ENCODE measurements around the gene TTC7B.

TTC7B gene

GRCh38 chr14:90649557-90650135 is 166.6 kb downstream of the TTC7B start:
- no peak for DNase-seq

- no peak for DNase-seq
These were observed 167.1 kb downstream of the TTC7B start for GRCh38 chr14:90649083-90649482.

- no peak for DNase-seq
These were observed 167.8 kb downstream of the TTC7B start for GRCh38 chr14:90648421-90648820.

GRCh38 chr14:90647473-90648005 is 168.7 kb downstream of the TTC7B start:
- DNase-seq, result no peak

- no peak for DNase-seq
These were observed 170.3 kb downstream of the TTC7B start for GRCh38 chr14:90645842-90646443.

GRCh38 chr14:90644882-90645281 is 171.3 kb downstream of the TTC7B start:
- no peak for DNase-seq

- DNase-seq, result no peak
These were observed 172.1 kb downstream of the TTC7B start for GRCh38 chr14:90643982-90644670.

- DNase-seq, result peak in 3 of 56 donors; percentile 22 to 38 (median 31)
These were observed 173.9 kb downstream of the TTC7B start for GRCh38 chr14:90642244-90642717.

GRCh38 chr14:90641615-90642243 is 174.5 kb downstream of the TTC7B start:
- no peak for DNase-seq

- DNase-seq, result no peak
These were observed 175.1 kb downstream of the TTC7B start for GRCh38 chr14:90641168-90641567.

- no peak for DNase-seq
These were observed 176.6 kb downstream of the TTC7B start for GRCh38 chr14:90639641-90640040.

GRCh38 chr14:90632871-90633270 is 183.4 kb downstream of the TTC7B start:
- no peak for DNase-seq

- no peak for DNase-seq
These were observed 183.8 kb downstream of the TTC7B start for GRCh38 chr14:90632451-90632850.

GRCh38 chr14:90630171-90630806 is 185.9 kb downstream of the TTC7B start:
- peak in 1 of 56 donors; percentile 51 for DNase-seq

GRCh38 chr14:90629471-90629870 is 186.8 kb downstream of the TTC7B start:
- DNase-seq, result no peak

GRCh38 chr14:90628825-90629224 is 187.4 kb downstream of the TTC7B start:
- peak in 1 of 56 donors; percentile 23 for DNase-seq

- no peak for DNase-seq
These were observed 188.8 kb downstream of the TTC7B start for GRCh38 chr14:90627478-90627877.

- DNase-seq, result no peak
These were observed 189.7 kb downstream of the TTC7B start for GRCh38 chr14:90626550-90626949.

GRCh38 chr14:90625445-90625844 is 190.8 kb downstream of the TTC7B start:
- DNase-seq, result no peak

GRCh38 chr14:90624732-90625400 is 191.4 kb downstream of the TTC7B start:
- no peak for DNase-seq

GRCh38 chr14:90624227-90624626 is 192.0 kb downstream of the TTC7B start:
- no peak for DNase-seq

All from amygdala (tissue), 56 donors.